GM12878 (cell line): ENCODE results near the gene SPA17. TPM values are rescaled to one million over a fixed set of nuclear protein-coding genes. Genes with fewer than 3 reads are reported as not detected.

Experiments used
- ATAC-seq: fragments of 200-7000 bp; cut with Tn5 transposase; 3 replicates; pipeline ENCODE4 v1.9.1; 2020; ENCODE audit warnings: mild to moderate bottlenecking, moderate library complexity
- BruUV-seq: library from RNA; stranded (reverse); fragments of 400-500 nt; replicated peaks from 2 replicates; lab custom pipeline; 2021; lab: Mats Ljungman, UMichigan
- CTCF ChIA-PET: fragments of 300-600 bp; sonication (Branson Sonifier 250); formaldehyde crosslinking; extraction: SDS; loops from one replicate; lab custom pipeline; 2021; ENCODE audit warnings: inconsistent platforms; lab: Yijun Ruan, JAX
- POLR2A ChIA-PET: fragments of 350-600 bp; formaldehyde crosslinking; extraction: SDS; loops from one replicate; lab custom pipeline; 2021; ENCODE audit warnings: inconsistent platforms; lab: Charles Lee
- RAD21 ChIA-PET: fragments of 300-600 bp; sonication (Branson Sonifier 250); formaldehyde crosslinking; loops from one replicate; lab custom pipeline; 2023; ENCODE audit warnings: antibody characterized with exemption; ENCODE audit not compliant: unreplicated experiment; lab: Charles Lee
- SMC1A ChIA-PET: fragments of 300-600 bp; sonication (Branson Sonifier 250); formaldehyde crosslinking; loops from one replicate; lab custom pipeline; 2023; ENCODE audit not compliant: unreplicated experiment, uncharacterized antibody; lab: Charles Lee
- DNase-seq: peaks from one replicate; pipeline ENCODE4 v3.0.0-alpha.2; 2011; ENCODE audit warnings: low read depth, low spot score
- FAIRE-seq: peaks from 3 replicates; lab custom pipeline; 2011; peaks lifted over from hg19 to GRCh38; lab: Jason Lieb, UNC
- H2AFZ ChIP-seq: 2 replicates; pipeline ENCODE4 v1.6.0; 2011; ENCODE audit warnings: low read depth, low read length, control low read depth; ENCODE audit not compliant: control insufficient read depth
- H3K27ac ChIP-seq: 2 replicates; pipeline ENCODE4 v1.5.1; 2011; ENCODE audit warnings: control low read depth; ENCODE audit not compliant: control insufficient read depth, insufficient read depth
- H3K27me3 ChIP-seq, 2 experiments: replicated peaks in 1 of 2; 2 replicates each; pipeline versions ENCODE4 v1.6.0 to v1.6.1; 2011; ENCODE audit warnings: low read length in 1 of 2; ENCODE audit not compliant: control insufficient read depth in 2 of 2, insufficient read depth in 2 of 2
- H3K36me3 ChIP-seq, 2 experiments: 2 replicates each; pipeline ENCODE4 v1.5.1; 2011; ENCODE audit warnings: low read length in 1 of 2; ENCODE audit not compliant: control insufficient read depth in 2 of 2, insufficient read depth in 2 of 2
- H3K4me1 ChIP-seq: 2 replicates; pipeline ENCODE4 v1.6.1; 2011; ENCODE audit warnings: mild to moderate bottlenecking, low read length, moderate library complexity, mixed read lengths; ENCODE audit not compliant: control insufficient read depth, insufficient read depth
- H3K4me2 ChIP-seq: 2 replicates; pipeline ENCODE4 v1.6.0; 2011; ENCODE audit warnings: control low read depth; ENCODE audit not compliant: control insufficient read depth, insufficient read depth
- H3K4me3 ChIP-seq: fragments of 200-600 bp; sonication (generic); 2 replicates; pipeline ENCODE4 v1.5.1; 2016
- H3K79me2 ChIP-seq: 2 replicates; pipeline ENCODE4 v1.6.0; 2011; ENCODE audit warnings: low read length; ENCODE audit not compliant: control insufficient read depth, insufficient read depth
- H3K9ac ChIP-seq: 2 replicates; pipeline ENCODE4 v1.8.0; 2011; ENCODE audit warnings: low read length, control low read depth, mixed read lengths; ENCODE audit not compliant: control insufficient read depth, insufficient read depth
- H3K9me3 ChIP-seq: replicated peaks from 3 replicates; pipeline ENCODE4 v1.5.1; 2011; ENCODE audit warnings: mild to moderate bottlenecking, low read length; ENCODE audit not compliant: control insufficient read depth, insufficient read depth
- H4K20me1 ChIP-seq: 2 replicates; pipeline ENCODE4 v1.6.0; 2011; ENCODE audit not compliant: control insufficient read depth, insufficient read depth
- CBX3 ChIP-seq: fragments of 200-600 bp; sonication (generic); IDR thresholded peaks from 2 replicates; pipeline ENCODE4 v1.6.1; 2016; ENCODE audit warnings: low read depth, borderline replicate concordance
- CHD1 ChIP-seq: IDR thresholded peaks from 2 replicates; pipeline ENCODE4 v1.6.1; 2012; ENCODE audit warnings: low read depth, low read length, improper control_type of control experiment
- CHD2 ChIP-seq: IDR thresholded peaks from 2 replicates; pipeline ENCODE4 v1.6.1; 2011; ENCODE audit warnings: low read depth, low read length, improper control_type of control experiment, borderline replicate concordance
- HDAC6 ChIP-seq: fragments of 200-600 bp; sonication (generic); IDR thresholded peaks from one replicate; pipeline ENCODE4 v1.8.0; 2017; ENCODE audit warnings: antibody characterized with exemption; ENCODE audit not compliant: unreplicated experiment
- RELA ChIP-seq: fragments of 450-650 bp; IDR thresholded peaks from 2 replicates; pipeline ENCODE4 v1.8.0; 2014; ENCODE audit warnings: borderline replicate concordance; ENCODE audit not compliant: partially characterized antibody
- SMAD5 ChIP-seq: IDR thresholded peaks from 2 replicates; pipeline ENCODE4 v1.6.1; 2016; ENCODE audit warnings: antibody characterized with exemption, low read depth
- SUZ12 ChIP-seq: fragments of 200-600 bp; sonication (generic); IDR thresholded peaks from one replicate; pipeline ENCODE4 v1.6.1; 2018; ENCODE audit warnings: antibody characterized with exemption, mild to moderate bottlenecking; ENCODE audit not compliant: unreplicated experiment
- WGBS: methylation state at CpG from one replicate; pipeline ENCODE4 v1.1.6; 2016; ENCODE audit warnings: low lambda C conversion rate; ENCODE audit not compliant: insufficient replicate concordance, insufficient coverage; ENCODE audit errors: missing lambda C conversion rate; 5-methylcytosine and 5-hydroxymethylcytosine counted together
- in situ Hi-C: fragments of 300-500 bp; cut with MboI; formaldehyde crosslinking; loops from 9 replicates; pipeline ENCODE4 v1.14.3; 2018; ENCODE audit warnings: mixed read lengths
- intact Hi-C: fragments of 100-400 bp; cut with micrococcal nuclease; formaldehyde crosslinking; loops from one replicate; pipeline ENCODE4 v1.14.2; 2022; ENCODE audit not compliant: unreplicated experiment
- polyA plus RNA-seq, 11 experiments: library from polyadenylated mRNA; depleted of rRNA in 4 of 11; unstranded in 6 of 11; stranded (reverse) in 5 of 11; fragments of >200 nt; fragmentation: Nextera tagmentation in 4 of 11; fragmentation: Illumina TruSeq in 1 of 11; extraction: Ambion mirVana in 4 of 11; extraction: Trizol in 1 of 11; gene quantifications; 1 replicate in 1 of 11; 2 replicates in 10 of 11; pipeline versions ENCODE4 v1.2.1 to v1.2.3, GENCODE V29; 2011 to 2016; ENCODE audit warnings: inconsistent platforms in 2 of 11, missing spikeins in 2 of 11, low read depth in 1 of 11
- total RNA-seq, 4 experiments: library from RNA; depleted of rRNA in 3 of 4; stranded (reverse); fragments of >200 nt in 3 of 4; fragmentation: Illumina TruSeq in 1 of 4; extraction: Trizol in 1 of 4; gene quantifications; 2 replicates each; pipeline versions ENCODE4 v1.2.1 to v1.2.3, GENCODE V29; 2013 to 2021
- TF ChIP-seq, protein P1 (sequence below): fragments of 450-650 bp; IDR thresholded peaks from 2 replicates; pipeline ENCODE4 v1.6.1; 2016; ENCODE audit warnings: mild to moderate bottlenecking

The SPA17 gene
- total and polyA plus RNA-seq, 10 of the 15 experiments (the other 5 are each of a cell fraction or from before 2014, with no cell fraction given): 2.9 to 13.2 (median 8.5) TPM

DNA sequence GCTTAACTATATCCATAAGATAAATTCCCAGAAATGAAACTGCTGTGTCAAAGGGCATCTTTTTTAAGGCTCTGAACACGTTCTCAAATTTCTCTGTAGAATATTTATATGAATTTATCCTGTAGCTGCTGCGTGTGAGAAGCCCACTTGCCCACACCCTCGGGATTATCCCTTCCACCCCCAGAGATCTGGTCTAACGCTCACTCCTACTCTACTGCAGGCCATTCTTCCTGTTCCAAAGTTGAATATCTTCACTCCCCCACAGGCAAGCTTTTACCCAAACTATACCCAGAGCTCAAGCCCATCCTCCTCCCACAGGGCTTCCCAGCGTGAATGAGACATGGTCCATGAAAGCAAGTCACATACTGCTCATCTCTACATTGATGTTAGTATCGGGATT lies 25.1 kb upstream of the SPA17 start (continued):
- TF ChIP-seq, protein P1, sequence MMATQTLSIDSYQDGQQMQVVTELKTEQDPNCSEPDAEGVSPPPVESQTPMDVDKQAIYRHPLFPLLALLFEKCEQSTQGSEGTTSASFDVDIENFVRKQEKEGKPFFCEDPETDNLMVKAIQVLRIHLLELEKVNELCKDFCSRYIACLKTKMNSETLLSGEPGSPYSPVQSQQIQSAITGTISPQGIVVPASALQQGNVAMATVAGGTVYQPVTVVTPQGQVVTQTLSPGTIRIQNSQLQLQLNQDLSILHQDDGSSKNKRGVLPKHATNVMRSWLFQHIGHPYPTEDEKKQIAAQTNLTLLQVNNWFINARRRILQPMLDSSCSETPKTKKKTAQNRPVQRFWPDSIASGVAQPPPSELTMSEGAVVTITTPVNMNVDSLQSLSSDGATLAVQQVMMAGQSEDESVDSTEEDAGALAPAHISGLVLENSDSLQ: no peak

DNA sequence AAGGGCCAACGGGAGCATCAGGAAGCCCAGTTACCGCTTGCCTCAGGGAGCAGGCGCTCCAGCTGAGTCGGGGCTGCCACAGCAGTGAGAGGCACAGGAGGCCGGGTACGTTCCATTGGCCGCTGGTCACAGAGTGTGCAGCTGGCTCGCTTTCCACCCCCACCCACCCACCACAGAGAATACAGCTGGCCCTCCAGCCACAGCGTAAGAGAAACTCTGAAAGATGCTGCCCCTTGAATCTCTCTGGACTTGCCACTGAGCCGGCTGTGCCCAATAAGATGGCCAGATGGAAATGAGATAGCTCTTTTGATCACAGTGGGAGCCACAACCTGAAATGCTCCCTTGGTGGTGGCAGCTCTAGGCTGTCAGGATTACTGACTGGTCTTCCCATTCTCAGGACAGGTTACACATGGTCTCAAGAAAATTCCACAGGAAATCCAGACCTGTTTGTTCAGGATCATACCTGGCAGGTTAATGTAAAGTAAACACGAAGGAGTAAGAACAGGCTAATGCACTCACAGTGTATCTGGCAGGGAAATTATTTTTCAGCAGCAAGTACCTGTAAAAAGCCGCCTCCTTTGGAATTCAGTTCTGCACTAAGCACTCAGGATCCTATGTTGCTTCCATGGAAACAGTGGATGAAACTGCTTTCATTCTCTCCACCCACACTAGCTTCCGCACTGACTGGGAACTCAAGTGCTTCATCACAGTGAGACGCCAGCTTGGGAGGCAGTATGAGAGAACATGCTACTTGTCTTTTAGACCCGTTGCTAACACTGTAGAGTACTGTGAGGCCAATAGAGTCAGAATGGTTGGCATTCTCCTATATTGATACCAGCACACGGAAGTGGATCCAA lies 16.7 kb upstream of the SPA17 start:
- Histone ChIP-seq H3K27ac (no peak overlapping the region), H2AFZ (no peak overlapping the region), H3K9ac (no peak overlapping the region), H3K9me3 (no peaks in the 10 kb centered on the region), H3K4me2 (no peak overlapping the region), H3K4me1 (no peaks in the 10 kb centered on the region), H3K36me3 (no peaks in the 10 kb centered on the region), H4K20me1 (no peaks in the 10 kb centered on the region), H3K27me3 (no peaks in the 10 kb centered on the region)
- intact Hi-C loops: no loop called here
- BruUV-seq: no TSS peak
- ChIA-PET POLR2A (no interaction called here), RAD21 (no interaction called here), SMC1A (no interaction called here), CTCF (interaction anchor here (1.4 kb wide), 1 partner anchor 12 kb away, joined by 4 read pairs; no protein-coding TSS in a partner anchor)
- ATAC-seq (no peak), DNase-seq (no peak)
- in situ Hi-C loops: no loop called here
- WGBS: 90% methylated on average over 16 of the region's 16 CpGs
- TF ChIP-seq SUZ12 (no peak), SMAD5 (no peak), HDAC6 (no peak), CHD1 (no peak), RELA (no peak), CBX3 (no peak), CHD2 (no peak)
- TF ChIP-seq, all 136 proteins: peak for 0
- no peak for FAIRE-seq
- Histone ChIP-seq H3K4me3 (no peak overlapping the region), H3K79me2 (no peaks in the 10 kb centered on the region)
